ENCODE results near the gene LRR1.

LRR1 gene

GRCh38 chr14:49598485-49599300, at the start of gene LRR1:
Gene LRR1 (plus strand): TSS chr14:49598940. CDS start chr14:49599021, 81 bp downstream.
- no peak for TF ChIP-seq CTCF (IDR thresholded peaks at IDR 0.05; ENCODE audit: low read depth, low read length)
- no peak for DNase-seq (ENCODE audit: extremely low read depth, low read depth)

GRCh38 chr14:49549446-49549845, 49.3 kb upstream of the LRR1 start:
- no peak for DNase-seq (ENCODE audit: extremely low read depth, low read depth)
- no peak for TF ChIP-seq CTCF (IDR thresholded peaks at IDR 0.05; ENCODE audit: low read depth, low read length)

- DNase-seq (ENCODE audit: extremely low read depth, low read depth) = no peak
- no peak for TF ChIP-seq CTCF (IDR thresholded peaks at IDR 0.05; ENCODE audit: low read depth, low read length)
Measured at GRCh38 chr14:49549881-49550280, 48.9 kb upstream of the LRR1 start.

- DNase-seq (ENCODE audit: extremely low read depth, low read depth) = no peak
Measured at GRCh38 chr14:49550286-49551184, 48.2 kb upstream of the LRR1 start.

GRCh38 chr14:49551569-49551968, 47.2 kb upstream of the LRR1 start:
- no peak for DNase-seq (ENCODE audit: extremely low read depth, low read depth)
- TF ChIP-seq CTCF (IDR thresholded peaks at IDR 0.05; ENCODE audit: low read depth, low read length) = no peak

More at GRCh38 chr14:49550286-49551184, 48.2 kb upstream of the LRR1 start:
- peak; percentile 20 for TF ChIP-seq CTCF (IDR thresholded peaks at IDR 0.05; ENCODE audit: low read depth, low read length)

- DNase-seq (ENCODE audit: extremely low read depth, low read depth) = no peak
- no peak for TF ChIP-seq CTCF (IDR thresholded peaks at IDR 0.05; ENCODE audit: low read depth, low read length)
Measured at GRCh38 chr14:49553106-49553505, 45.6 kb upstream of the LRR1 start.

- no peak for DNase-seq (ENCODE audit: extremely low read depth, low read depth)
- TF ChIP-seq CTCF (IDR thresholded peaks at IDR 0.05; ENCODE audit: low read depth, low read length) = no peak
Measured at GRCh38 chr14:49553892-49554291, 44.8 kb upstream of the LRR1 start.
